Hepatocyte (in vitro differentiated cells): ENCODE results near the gene ANKRD11. TPM values are rescaled to one million over a fixed set of nuclear protein-coding genes. Genes with fewer than 3 reads are reported as not detected.
A peak's percentile ranks its signal among the peaks of the same experiment; 100 is the strongest.

ENCODE experiments used
- DNase-seq: peaks from one replicate; pipeline ENCODE4 v3.0.0-alpha.2; 2016; ENCODE audit warnings: low spot score
- H2AFZ ChIP-seq: fragments of 200-600 bp; sonication (generic); 2 replicates; pipeline ENCODE4 v1.6.0; 2016; ENCODE audit warnings: antibody characterized with exemption, mild to moderate bottlenecking
- H3K27ac ChIP-seq: fragments of 200-600 bp; sonication (generic); 2 replicates; pipeline ENCODE4 v1.5.1; 2016; ENCODE audit warnings: mild to moderate bottlenecking
- H3K27me3 ChIP-seq: fragments of 200-600 bp; sonication (generic); 2 replicates; pipeline ENCODE4 v1.6.1; 2016
- H3K36me3 ChIP-seq: fragments of 200-600 bp; sonication (generic); replicated peaks from 2 replicates; pipeline ENCODE4 v1.5.1; 2016; ENCODE audit warnings: low read depth; ENCODE audit not compliant: insufficient read depth
- H3K4me1 ChIP-seq: fragments of 200-600 bp; sonication (generic); 2 replicates; pipeline ENCODE4 v1.5.1; 2016; ENCODE audit warnings: mild to moderate bottlenecking, moderate library complexity; ENCODE audit not compliant: insufficient read depth
- H3K4me2 ChIP-seq: fragments of 200-600 bp; sonication (generic); 2 replicates; pipeline ENCODE4 v1.6.0; 2016
- H3K4me3 ChIP-seq: fragments of 200-600 bp; sonication (generic); 2 replicates; pipeline ENCODE4 v1.5.1; 2016; ENCODE audit warnings: mild to moderate bottlenecking
- H3K79me2 ChIP-seq: fragments of 200-600 bp; sonication (generic); 2 replicates; pipeline ENCODE4 v1.6.0; 2017; ENCODE audit warnings: mild to moderate bottlenecking
- H3K9me2 ChIP-seq: fragments of 200-600 bp; sonication (generic); replicated peaks from 2 replicates; pipeline ENCODE4 v1.6.0; 2017; ENCODE audit warnings: mild to moderate bottlenecking; ENCODE audit not compliant: insufficient read depth
- H3K9me3 ChIP-seq: fragments of 200-600 bp; sonication (generic); 2 replicates; pipeline ENCODE4 v1.5.1; 2016; ENCODE audit warnings: low read depth, mild to moderate bottlenecking
- H4K20me1 ChIP-seq: fragments of 200-600 bp; sonication (generic); 2 replicates; pipeline ENCODE4 v1.6.0; 2016; ENCODE audit warnings: mild to moderate bottlenecking; ENCODE audit not compliant: insufficient read depth, poor library complexity, severe bottlenecking
- CTCF ChIP-seq: fragments of 200-600 bp; sonication (generic); IDR thresholded peaks from 2 replicates; pipeline ENCODE4 v1.5.1; 2016; ENCODE audit warnings: antibody characterized with exemption, mild to moderate bottlenecking; ENCODE audit not compliant: poor library complexity
- EZH2 ChIP-seq: fragments of 200-600 bp; sonication (generic); IDR thresholded peaks from 2 replicates; pipeline ENCODE4 v1.6.1; 2016; ENCODE audit warnings: antibody characterized with exemption, mild to moderate bottlenecking, borderline replicate concordance
- EZH2phosphoT487 ChIP-seq: fragments of 200-600 bp; sonication (generic); IDR thresholded peaks from one replicate; pipeline ENCODE4 v1.6.1; 2018; ENCODE audit warnings: antibody characterized with exemption, mild to moderate bottlenecking, low read depth, moderate library complexity; ENCODE audit not compliant: unreplicated experiment, severe bottlenecking
- WGBS: methylation state at CpG from one replicate; pipeline ENCODE4 v1.1.6; 2016; ENCODE audit warnings: low lambda C conversion rate; ENCODE audit errors: missing lambda C conversion rate; 5-methylcytosine and 5-hydroxymethylcytosine counted together
- polyA plus RNA-seq: library from polyadenylated mRNA; unstranded; fragments of >200 nt; fragmentation: Nextera tagmentation; extraction: Ambion mirVana; gene quantifications from 2 replicates; pipeline ENCODE4 v1.2.1, GENCODE V29; 2016
- total RNA-seq: library from RNA; depleted of rRNA; stranded (reverse); fragments of >200 nt; gene quantifications from 2 replicates; pipeline ENCODE4 v1.2.3, GENCODE V29; 2014

ANKRD11 gene
- total and polyA plus RNA-seq, 2 experiments from 2014 or later: 48.7 to 130 TPM

- Histone ChIP-seq H3K36me3 (no peaks in the 10 kb centered on the region), H3K27ac (peak overlapping the region; percentile 4), H3K4me3 (no peak overlapping the region), H3K79me2 (peaks cover 100% of the 10 kb centered on the region), H3K4me2 (peak overlapping the region; percentile 38), H3K4me1 (peaks cover 7% of the 10 kb centered on the region), H4K20me1 (peaks cover 100% of the 10 kb centered on the region), H2AFZ (no peak overlapping the region), H3K9me2 (no peaks in the 10 kb centered on the region), H3K27me3 (no peaks in the 10 kb centered on the region), H3K9me3 (no peaks in the 10 kb centered on the region)
- WGBS: 68% methylated on average over 18 of the region's 18 CpGs
- DNase-seq: no peak
- TF ChIP-seq EZH2 (no peak), EZH2phosphoT487 (no peak)
Measured at GRCh38 chr16:89374393-89374960, 115.9 kb downstream of the ANKRD11 start.

GRCh38 chr16:89373355-89374110, 116.8 kb downstream of the ANKRD11 start:
- H4K20me1 ChIP-seq: peaks cover 100% of the 10 kb centered on the region
- H3K4me1 ChIP-seq: peaks cover 9% of the 10 kb centered on the region
- no peaks in the 10 kb centered on the region for H3K9me3 ChIP-seq
- H3K27ac ChIP-seq: peak overlapping the region; percentile 55
- no peak overlapping the region for H3K4me2 ChIP-seq
- H3K4me3 ChIP-seq: no peak overlapping the region
- TF ChIP-seq EZH2phosphoT487 (no peak), EZH2 (no peak), CTCF (no peak)
- no peaks in the 10 kb centered on the region for H3K9me2 ChIP-seq
- DNase-seq: peak; percentile 57
- WGBS: 89% methylated on average over 32 of the region's 32 CpGs
- no peaks in the 10 kb centered on the region for H3K27me3 ChIP-seq
- H2AFZ ChIP-seq: no peak overlapping the region
- no peaks in the 10 kb centered on the region for H3K36me3 ChIP-seq
- peaks cover 100% of the 10 kb centered on the region for H3K79me2 ChIP-seq

GRCh38 chr16:89371968-89372634, 118.3 kb downstream of the ANKRD11 start:
- Histone ChIP-seq H3K27me3 (no peaks in the 10 kb centered on the region), H3K79me2 (peaks cover 100% of the 10 kb centered on the region), H3K4me3 (no peak overlapping the region), H3K9me2 (no peaks in the 10 kb centered on the region), H3K4me1 (peaks cover 12% of the 10 kb centered on the region), H3K9me3 (no peaks in the 10 kb centered on the region), H3K4me2 (no peak overlapping the region), H3K36me3 (no peaks in the 10 kb centered on the region), H2AFZ (no peak overlapping the region), H4K20me1 (peaks cover 100% of the 10 kb centered on the region), H3K27ac (no peak overlapping the region)
- DNase-seq: no peak
- TF ChIP-seq EZH2 (no peak), CTCF (no peak), EZH2phosphoT487 (no peak)
- WGBS: 96% methylated on average over 31 of the region's 32 CpGs

DNA sequence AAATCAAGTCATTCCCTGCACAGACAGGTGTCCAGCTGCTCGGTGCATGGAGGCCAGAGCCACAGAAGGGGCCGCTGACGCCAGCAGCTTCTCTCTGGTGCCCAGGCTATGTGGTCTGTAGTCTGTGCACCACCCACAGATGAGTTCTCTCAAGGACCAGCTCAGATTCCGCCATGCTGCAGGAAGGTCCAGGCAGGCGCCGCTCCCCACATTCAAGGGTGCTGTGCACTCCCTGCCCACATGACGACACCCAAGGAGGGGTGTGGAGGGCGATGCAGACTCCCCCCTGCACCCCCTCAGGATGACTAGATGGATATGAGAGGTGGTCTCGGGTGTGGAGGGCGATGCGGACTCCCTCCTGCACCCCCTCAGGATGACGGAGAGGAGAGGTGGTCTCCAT, 119.0 kb downstream of the ANKRD11 start:
- H3K4me2 ChIP-seq: no peak overlapping the region
- no peaks in the 10 kb centered on the region for H3K9me3 ChIP-seq
- peaks cover 100% of the 10 kb centered on the region for H3K79me2 ChIP-seq
- H3K4me1 ChIP-seq: peaks cover 12% of the 10 kb centered on the region
- WGBS: 97% methylated on average over 12 of the region's 12 CpGs
- H4K20me1 ChIP-seq: peaks cover 100% of the 10 kb centered on the region
- H3K36me3 ChIP-seq: no peaks in the 10 kb centered on the region
- no peak for DNase-seq
- no peak for TF ChIP-seq EZH2phosphoT487
- no peak for TF ChIP-seq CTCF
- TF ChIP-seq EZH2: no peak
- H3K4me3 ChIP-seq: no peak overlapping the region
- H3K9me2 ChIP-seq: no peaks in the 10 kb centered on the region
- no peak overlapping the region for H2AFZ ChIP-seq
- no peak overlapping the region for H3K27ac ChIP-seq
- H3K27me3 ChIP-seq: no peaks in the 10 kb centered on the region
